Kidney epithelial cell (primary cell): ENCODE measurements around the gene RHBDF2. TPM values are rescaled to one million over a fixed set of nuclear protein-coding genes. Genes with fewer than 3 reads are reported as not detected.

Experiments used
- DNase-seq: peaks from one replicate; pipeline ENCODE4 v3.0.0-alpha.2; 2010; ENCODE audit warnings: low read depth
- H3K27me3 ChIP-seq: 2 replicates; pipeline ENCODE4 v1.6.0; 2011; ENCODE audit warnings: low read length; ENCODE audit not compliant: control insufficient read depth, insufficient read depth
- H3K36me3 ChIP-seq: 2 replicates; pipeline ENCODE4 v1.5.1; 2011; ENCODE audit warnings: low read length; ENCODE audit not compliant: control insufficient read depth, insufficient read depth
- H3K4me3 ChIP-seq: 2 replicates; pipeline ENCODE4 v1.5.1; 2011; ENCODE audit warnings: low read depth, mild to moderate bottlenecking, control low read depth, low read length
- total RNA-seq: library from RNA; depleted of rRNA; stranded (reverse); fragments of >200 nt; gene quantifications from 2 replicates; pipeline ENCODE4 v1.2.3, GENCODE V29; 2015
- TF ChIP-seq, protein P1 (sequence below): IDR thresholded peaks from 2 replicates; pipeline ENCODE4 v1.5.1; 2011; ENCODE audit warnings: mild to moderate bottlenecking, moderate library complexity, low read length, control low read depth, inconsistent platforms; ENCODE audit not compliant: insufficient read depth, poor library complexity, severe bottlenecking

The RHBDF2 gene
- total RNA-seq, 1 donor from 2014 or later = 101 TPM

DNA sequence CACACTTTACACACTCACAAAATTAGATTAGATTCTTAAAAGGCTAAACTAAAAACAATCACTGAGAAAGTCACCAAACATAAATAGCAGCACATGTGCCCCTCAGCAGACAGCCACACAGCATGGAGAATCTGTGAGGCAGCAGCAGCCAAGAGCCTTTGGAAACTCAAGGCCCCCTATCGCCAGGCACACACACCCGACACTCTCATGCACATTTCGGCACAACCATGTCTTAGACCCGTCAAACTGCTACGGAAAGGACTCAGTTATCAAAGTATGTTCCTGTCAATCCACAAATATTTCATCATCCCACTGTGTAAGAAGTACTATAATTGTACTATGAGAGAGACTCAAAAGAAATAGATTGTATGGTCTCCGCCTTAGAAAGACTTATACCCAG is 69.2 kb downstream of the RHBDF2 start:
- Histone ChIP-seq H3K4me3 (no peak overlapping the region), H3K36me3 (no peaks in the 10 kb centered on the region), H3K27me3 (no peaks in the 10 kb centered on the region)
- TF ChIP-seq, protein P1, sequence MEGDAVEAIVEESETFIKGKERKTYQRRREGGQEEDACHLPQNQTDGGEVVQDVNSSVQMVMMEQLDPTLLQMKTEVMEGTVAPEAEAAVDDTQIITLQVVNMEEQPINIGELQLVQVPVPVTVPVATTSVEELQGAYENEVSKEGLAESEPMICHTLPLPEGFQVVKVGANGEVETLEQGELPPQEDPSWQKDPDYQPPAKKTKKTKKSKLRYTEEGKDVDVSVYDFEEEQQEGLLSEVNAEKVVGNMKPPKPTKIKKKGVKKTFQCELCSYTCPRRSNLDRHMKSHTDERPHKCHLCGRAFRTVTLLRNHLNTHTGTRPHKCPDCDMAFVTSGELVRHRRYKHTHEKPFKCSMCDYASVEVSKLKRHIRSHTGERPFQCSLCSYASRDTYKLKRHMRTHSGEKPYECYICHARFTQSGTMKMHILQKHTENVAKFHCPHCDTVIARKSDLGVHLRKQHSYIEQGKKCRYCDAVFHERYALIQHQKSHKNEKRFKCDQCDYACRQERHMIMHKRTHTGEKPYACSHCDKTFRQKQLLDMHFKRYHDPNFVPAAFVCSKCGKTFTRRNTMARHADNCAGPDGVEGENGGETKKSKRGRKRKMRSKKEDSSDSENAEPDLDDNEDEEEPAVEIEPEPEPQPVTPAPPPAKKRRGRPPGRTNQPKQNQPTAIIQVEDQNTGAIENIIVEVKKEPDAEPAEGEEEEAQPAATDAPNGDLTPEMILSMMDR = no peak
- no peak for DNase-seq

DNA sequence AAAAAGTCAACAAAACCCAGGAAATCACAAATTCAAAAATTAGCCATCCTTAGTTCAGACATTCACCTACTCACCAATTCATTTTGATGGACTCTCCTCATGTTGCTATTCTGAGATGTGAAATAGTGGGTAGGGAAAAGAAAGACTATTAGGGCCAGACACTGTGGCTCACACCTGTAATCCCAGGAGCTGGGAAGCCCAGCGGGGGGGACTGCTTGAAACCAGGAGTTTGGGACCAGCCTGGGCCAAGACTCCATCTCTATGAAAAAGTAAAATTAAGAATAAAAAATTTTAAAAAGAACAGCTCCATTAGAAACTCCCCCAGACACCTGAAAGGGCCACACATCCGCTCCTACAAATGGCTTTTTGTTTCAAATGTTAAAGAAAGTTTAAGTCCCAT is 69.7 kb downstream of the RHBDF2 start:
- Histone ChIP-seq H3K36me3 (no peaks in the 10 kb centered on the region), H3K4me3 (no peak overlapping the region), H3K27me3 (no peaks in the 10 kb centered on the region)
- TF ChIP-seq, protein P1 = no peak
- no peak for DNase-seq

DNA sequence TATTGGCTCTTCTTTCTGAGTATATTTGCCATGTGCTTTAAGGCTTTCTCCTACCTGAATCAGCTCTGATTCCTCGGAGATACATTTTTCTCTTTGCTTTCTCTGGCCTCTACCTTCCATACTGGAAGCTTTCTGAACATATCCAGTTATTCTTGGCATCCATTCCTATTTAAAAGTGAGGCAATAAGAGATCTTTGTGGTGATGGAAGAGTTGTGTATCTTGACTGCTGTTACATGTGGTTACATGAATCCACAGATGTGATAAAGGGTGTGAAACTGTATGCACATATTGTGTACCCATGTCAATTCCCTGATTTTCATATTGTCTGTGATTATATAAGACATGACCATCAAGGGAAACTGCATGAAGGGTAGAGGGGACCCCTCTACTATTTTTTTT is 72.7 kb downstream of the RHBDF2 start:
- Histone ChIP-seq H3K4me3 (no peak overlapping the region), H3K27me3 (no peaks in the 10 kb centered on the region), H3K36me3 (no peaks in the 10 kb centered on the region)
- TF ChIP-seq, protein P1 = no peak
- DNase-seq = no peak

DNA sequence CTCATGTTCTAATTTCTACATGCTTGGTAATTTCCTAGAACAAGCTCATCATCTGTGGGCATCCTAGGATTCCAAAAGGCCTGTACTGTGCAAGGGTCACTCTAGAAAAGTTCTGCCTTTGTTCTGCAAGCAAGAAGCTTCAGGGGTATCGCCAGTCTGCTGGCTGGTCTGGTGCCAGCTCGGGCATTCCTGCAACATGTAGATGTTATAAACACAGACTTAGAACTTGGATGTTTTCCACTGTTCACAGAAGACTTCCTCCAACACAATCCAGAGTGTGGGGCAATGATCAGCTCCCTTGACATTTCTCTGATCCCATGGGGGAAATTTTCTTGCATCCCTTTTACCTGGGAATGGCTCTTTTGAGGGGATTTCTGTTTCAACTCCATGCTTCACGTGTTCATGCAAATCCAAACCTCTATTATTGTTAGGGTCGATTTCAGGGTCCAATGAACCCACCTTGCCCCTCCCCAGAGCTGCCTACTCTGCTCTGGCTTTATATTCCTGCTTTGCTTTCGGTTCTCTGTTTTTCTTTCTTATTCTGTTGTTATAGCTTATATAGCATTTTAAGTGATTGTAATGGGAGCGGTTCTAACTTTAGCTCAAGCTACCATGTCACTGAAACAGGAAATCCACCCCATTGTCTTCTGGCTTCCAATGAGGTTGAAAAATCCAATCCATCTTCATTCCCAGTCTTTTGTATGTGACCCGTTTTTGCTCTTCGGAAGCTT is 73.6 kb downstream of the RHBDF2 start:
- TF ChIP-seq, protein P1 = no peak
- no peak for DNase-seq
- no peak overlapping the region for H3K4me3 ChIP-seq
- no peaks in the 10 kb centered on the region for H3K27me3 ChIP-seq
- H3K36me3 ChIP-seq = no peaks in the 10 kb centered on the region

DNA sequence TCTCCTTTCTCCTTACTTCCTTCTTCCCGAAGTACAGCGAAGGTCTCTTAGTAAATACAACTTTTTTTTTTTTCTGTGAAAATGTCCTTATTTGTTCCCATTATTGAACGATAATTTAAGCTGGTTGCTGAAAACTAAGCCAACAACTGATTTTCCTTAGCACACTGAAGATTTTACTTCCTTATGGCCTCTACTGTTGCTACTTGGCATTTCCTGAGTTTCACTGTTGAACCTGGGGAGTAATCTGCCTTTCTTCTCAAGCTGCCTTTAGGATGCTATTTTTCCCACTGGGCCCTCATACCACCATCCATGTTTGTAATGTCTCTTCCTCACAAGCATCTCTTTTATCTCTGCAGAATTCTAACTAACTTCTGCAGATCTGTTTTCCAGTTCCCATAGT is 74.4 kb downstream of the RHBDF2 start:
- Histone ChIP-seq H3K27me3 (no peaks in the 10 kb centered on the region), H3K36me3 (no peaks in the 10 kb centered on the region), H3K4me3 (no peak overlapping the region)
- no peak for DNase-seq
- TF ChIP-seq, protein P1 = no peak

DNA sequence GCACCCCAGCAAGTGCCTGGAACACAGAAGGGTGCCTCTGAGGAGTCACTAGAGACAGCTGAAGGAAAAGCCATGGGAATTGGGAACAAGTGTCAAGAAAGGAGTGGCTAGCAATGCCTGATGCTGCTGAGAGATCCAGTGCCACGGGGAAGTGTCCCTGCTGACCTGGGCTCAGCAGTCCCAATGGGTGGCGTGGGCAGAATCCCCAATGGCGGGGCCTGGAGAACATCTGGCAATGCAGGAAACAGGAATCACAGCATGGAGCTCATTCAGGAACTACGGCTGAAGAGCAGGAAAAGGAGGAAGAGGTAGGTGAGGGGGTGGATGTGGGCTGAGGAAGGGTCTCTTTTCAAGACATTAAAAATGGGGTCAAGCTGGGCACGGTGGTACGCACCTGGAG is 78.4 kb downstream of the RHBDF2 start:
- Histone ChIP-seq H3K4me3 (no peak overlapping the region), H3K36me3 (no peaks in the 10 kb centered on the region), H3K27me3 (no peaks in the 10 kb centered on the region)
- no peak for DNase-seq
- TF ChIP-seq, protein P1 = no peak
